Mammary epithelial cell (primary cell): Measurements from ENCODE around the gene CCDC14.

Experiments used
- CTCF ChIP-seq, 2 donors: IDR thresholded peaks in 1 of 2; conservative IDR thresholded peaks in 1 of 2; 2 replicates each; pipeline ENCODE4 v1.5.1; 2011 to 2012; ENCODE audit warnings: inconsistent platforms in 2 of 2, low read length in 2 of 2, mild to moderate bottlenecking in 2 of 2, control low read depth in 1 of 2, low read depth in 1 of 2; ENCODE audit not compliant: insufficient read depth in 1 of 2; ENCODE audit errors: extremely low read depth in 1 of 2
- EZH2 ChIP-seq: IDR thresholded peaks from 2 replicates; pipeline ENCODE4 v1.6.1; 2012; ENCODE audit warnings: low read length, inconsistent platforms, borderline replicate concordance

GRCh38 chr3:123883701-123884202, 77.3 kb downstream of the CCDC14 start:
- peak in 1 of 2 donors; percentile 5 for TF ChIP-seq CTCF (conservative IDR thresholded peaks at IDR 0.05 in 1 of 2, IDR thresholded peaks at IDR 0.05 in 1 of 2; ENCODE audit: extremely low read depth in 1 of 2, insufficient read depth in 1 of 2, low read depth in 1 of 2, low read length in 2 of 2)
- no peak for TF ChIP-seq EZH2
